ENCODE results near the gene KLHL21. TPM values are rescaled to one million over a fixed set of nuclear protein-coding genes. Genes with fewer than 3 reads are reported as not detected.

KLHL21 gene
- total RNA-seq, 1 donor from 2014 or later: 26.0 TPM

DNA sequence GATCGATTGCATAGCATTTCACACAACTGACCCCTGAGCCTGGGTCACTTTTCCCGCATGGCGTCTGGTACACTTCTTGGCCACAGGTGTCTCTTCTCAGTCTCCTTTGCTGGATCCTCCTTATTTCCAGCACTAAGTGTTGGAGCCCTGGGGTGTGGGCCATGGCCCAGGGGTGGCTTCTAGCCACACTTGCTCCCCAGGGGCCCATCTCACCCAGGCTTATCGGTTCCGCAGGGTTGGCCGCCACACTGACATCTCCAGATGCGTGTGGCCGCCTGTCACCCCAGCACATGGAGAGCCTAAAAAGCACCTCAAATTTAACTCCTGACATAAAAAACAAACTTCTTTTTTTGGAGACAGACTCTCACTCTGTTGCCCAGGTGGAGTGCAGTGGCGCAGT lies 24.4 kb upstream of the KLHL21 start:
- intact Hi-C loops (cut with micrococcal nuclease): loop anchor here (5.0 kb wide), 1 partner anchor 75 kb away; the partner anchor contains the start of gene DNAJC11

DNA sequence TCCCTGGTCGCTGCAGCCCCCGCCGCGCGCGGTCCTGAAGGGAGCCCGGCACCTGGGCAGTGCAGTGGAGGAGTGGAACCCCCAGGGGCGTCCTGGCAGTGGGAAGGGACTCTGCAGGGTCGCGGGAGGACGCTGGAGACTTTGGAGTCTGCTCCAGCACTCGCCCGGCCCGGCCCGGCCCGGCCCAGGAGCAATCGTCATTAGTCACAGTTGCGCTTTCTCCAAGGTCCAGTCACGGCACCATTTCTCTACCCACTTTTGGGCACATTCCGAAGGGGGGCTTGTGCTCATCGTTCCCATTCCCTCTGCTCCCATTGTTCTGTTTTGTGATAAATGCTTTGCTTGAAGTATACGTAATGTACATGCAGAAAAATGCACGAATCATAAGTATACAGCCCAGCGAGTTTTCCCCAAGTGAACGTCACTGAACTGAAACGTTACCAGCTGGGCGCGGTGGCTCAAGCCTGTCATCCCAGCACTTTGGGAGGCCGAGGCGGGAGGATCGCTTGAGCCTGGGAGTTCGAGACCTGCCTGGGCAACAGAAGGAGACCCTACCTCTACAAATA lies 23.0 kb upstream of the KLHL21 start:
- intact Hi-C loops (cut with micrococcal nuclease): loop anchor here (1.0 to 5.0 kb wide), 5 partner anchors 12 to 77 kb away; partner anchors contain the start of genes DNAJC11, NOL9, PHF13 and ZBTB48

DNA sequence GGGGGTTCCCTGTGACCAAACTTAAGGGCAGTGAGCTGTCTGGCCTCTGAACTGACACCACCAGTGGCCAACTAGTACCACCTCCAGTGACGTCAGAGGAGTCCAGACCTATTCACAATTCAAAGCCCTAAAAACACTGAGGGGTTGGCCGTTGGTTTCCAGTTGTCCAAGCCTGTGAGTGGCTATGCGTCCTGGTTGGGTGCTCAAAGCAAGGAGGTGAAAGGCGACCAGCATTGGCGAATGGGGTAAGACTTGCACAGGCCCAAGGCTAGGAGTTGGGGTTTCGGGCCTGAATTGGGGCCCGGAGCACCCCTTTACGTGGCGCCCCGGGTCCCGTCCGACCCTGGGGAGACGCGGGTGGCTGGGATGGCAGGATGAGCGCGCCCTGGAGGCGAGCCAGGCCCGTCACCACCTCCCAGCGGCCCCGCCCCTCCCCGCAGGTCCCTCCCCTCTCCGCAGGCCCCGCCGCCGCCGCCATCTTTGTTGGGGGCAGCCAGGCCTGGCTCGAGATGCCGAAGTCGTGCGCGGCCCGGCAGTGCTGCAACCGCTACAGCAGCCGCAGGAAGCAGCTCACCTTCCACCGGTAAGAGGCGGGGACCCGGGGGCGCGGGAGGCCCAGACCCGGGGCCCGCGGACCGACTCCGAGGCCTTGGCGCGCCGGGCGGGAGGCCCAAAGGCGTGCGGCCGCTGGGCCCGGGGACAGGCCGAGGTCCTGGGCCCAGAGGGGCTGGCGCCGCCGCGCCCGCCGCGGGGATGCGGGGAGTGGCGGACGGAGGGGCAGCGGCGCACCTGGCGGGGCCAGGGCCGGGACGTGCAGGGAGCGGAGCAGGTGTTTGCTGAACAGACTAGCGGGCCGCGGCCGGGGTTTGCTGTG lies 22.3 kb upstream of the KLHL21 start, which contains the start of gene THAP3:
Gene THAP3, plus strand, starts transcription at position 159 of the 874 bp plus-strand sequence. Its CDS starts 351 bp downstream, at position 510.
- intact Hi-C loops (cut with micrococcal nuclease): loop anchor here (1.0 to 5.0 kb wide), 5 partner anchors 12 to 77 kb away; partner anchors contain the start of genes DNAJC11, NOL9, PHF13 and ZBTB48

DNA sequence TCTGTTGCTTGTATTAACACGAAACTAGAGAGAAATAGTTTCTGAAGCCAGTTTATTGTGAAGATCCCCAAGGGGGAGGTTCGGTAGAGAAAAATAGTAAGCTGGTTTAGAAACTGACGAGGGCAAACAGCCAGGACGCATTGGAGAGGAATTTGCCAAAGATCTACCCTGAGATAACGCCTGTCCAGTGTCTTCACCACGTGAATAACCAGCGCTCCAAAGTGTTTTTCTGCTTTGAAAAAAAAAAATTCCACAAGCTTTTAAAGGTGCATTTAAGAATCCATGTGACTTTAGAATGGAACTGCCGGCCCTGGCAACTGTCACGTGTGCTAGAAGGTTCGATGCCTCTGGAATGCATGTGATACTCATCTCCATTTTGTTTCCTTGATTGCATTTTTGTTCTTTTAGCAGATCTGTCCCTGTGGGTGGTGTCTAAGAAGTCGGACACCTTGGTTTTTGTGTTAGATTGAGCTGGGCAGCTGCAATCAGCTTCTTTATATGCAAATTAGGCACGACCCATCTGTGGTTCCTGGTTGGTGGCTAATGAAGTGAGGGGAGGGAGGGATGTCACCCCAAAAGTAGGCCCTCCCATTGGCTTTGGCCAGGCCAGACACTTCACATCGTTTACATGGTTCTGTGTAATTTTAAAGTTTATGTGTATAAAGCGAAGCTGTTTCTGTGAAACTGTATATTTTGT lies 20.7 kb upstream of the KLHL21 start:
- intact Hi-C loops (cut with micrococcal nuclease): no loop called here

DNA sequence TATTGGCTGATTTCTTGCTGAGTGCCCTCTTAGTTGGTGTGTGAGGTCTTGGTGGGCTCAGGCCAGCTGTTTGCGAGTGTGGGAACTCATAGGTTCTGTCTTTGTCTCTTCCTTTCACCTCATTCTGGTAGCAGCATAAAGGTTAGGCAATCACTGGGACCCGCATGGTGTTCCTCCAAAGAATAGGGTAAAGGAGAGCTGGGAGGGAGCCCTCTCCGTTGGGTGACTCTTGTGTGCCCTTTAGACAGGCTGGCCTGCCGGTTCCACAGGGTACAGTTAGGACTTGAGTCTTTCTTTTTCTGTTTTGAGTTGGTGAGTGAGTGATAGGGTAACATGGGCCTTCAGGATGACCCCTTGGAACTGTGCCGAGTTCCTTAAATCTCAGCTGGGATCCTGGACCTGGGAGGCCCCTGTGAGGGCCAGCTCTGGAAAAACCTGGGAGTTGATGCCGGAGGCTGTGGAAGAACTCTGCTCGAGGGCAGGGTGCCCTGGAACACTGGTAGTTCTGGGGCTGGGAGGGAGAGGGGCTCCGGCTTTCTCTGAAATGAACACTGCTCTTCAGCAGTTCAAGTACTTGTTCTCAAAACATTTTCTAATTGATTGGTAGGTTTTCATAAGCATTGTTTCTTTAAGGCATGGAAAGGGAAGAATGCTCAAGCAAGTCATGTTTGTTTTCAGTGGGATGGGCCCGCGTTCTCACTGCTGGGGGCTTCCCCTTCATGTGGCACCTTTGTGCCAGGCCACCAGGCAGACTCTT lies 19.9 kb upstream of the KLHL21 start:
- intact Hi-C loops (cut with micrococcal nuclease): no loop called here

DNA sequence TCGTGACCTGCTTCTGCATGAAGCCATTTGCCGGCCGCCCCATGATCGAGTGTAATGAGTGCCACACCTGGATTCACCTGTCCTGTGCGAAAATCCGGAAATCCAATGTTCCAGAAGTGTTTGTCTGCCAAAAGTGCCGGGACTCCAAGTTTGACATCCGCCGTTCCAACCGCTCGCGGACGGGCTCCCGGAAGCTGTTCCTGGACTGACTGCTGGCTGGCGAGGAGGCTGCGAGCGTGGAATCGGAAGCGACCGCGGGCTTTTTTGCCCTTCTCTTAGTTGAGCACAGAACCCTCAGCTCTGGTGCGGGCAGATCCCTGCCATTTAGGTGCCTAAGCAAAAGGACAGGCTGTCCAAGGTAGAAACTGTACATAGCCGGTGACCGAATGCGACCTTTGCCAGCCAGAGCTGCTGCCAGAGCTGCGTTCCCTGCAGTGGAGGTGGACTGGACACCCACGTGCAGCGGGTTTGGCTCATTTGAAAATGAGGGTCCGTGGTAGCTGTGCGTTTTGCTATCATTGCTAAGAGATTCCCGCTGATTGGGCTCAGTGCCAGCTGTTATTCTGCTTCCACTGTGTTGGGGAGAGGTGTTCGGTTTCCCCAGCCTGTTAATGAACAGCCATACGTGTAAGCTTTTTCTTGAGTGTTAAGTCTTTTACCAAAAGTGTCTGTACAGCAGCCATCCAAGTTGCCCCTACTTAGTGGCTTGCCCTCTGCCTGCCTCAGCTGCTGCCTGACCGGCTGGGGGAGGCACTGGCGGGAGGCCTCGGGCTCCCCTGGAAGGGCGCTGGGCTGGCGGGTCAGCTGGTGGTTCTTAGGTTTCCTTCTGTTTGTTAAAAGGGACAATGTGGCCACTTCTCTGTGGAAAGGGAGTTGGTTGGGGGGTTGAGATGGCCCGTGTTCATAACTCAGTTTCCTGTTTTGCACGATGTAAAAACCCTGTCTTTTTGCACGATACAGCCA lies 19.0 kb upstream of the KLHL21 start:
- intact Hi-C loops (cut with micrococcal nuclease): no loop called here

DNA sequence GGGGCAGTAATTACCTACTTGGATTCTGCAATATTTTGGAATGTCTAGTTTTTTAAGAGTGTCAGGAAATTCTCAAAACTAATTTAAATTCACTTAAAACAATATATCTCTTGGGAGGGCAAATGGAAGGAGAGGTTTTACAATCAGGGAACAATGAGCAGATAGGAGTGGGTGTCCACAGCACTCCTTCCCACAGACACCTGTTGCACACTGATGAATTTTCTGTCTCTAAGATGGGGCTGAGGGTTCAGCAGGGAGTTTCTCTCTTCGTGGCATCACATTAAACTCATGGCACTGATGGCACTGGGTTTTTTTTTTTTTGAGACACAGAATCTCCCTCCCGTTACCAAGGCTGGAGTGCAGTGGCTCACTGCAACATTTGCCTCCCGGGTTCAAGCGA lies 16.4 kb upstream of the KLHL21 start:
- intact Hi-C loops (cut with micrococcal nuclease): no loop called here

DNA sequence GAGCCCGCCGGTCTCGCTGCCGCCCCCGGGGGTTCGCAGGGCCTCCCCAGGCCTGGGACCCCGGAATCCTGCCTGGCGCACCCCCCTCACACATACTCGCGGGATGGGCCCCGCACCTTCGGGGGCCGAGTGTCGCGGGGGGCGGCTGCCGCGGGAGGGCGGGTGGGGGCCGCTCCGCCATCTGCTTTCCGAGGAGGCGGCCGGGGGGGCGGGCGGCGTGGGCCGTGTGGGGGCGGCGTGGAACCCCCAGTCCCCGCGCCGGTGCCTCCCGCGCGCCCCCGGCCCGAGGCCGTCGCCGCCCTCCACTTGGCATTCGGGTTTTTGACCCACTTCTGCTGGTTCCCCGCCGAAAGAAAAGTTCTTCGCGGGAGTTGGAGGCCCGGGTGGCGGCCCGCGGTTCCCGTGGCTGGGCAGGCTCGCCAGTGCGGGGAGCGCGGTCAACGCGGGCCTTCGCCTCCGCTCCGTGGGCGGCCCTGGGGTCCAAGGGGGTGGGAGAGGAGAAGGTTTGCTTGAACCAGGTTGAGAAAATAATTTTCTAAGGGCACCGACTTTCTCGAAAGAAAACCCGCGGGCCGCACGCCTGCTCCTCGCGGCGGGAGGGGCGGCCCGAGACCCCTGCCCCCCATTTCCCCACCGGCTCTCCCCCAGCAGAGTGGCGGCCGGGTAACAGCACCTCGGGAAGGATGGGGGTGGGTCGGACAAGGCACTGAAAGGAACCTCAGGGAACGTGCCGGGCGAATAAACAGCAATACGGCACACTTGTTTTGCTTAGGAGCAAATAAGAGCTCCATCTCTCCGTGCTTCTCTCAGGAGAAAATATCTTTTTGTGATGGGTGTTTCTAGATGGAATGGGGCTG lies 12.5 kb upstream of the KLHL21 start:
- intact Hi-C loops (cut with micrococcal nuclease): loop anchor here (5.0 kb wide), 1 partner anchor 1157 kb away; the partner anchor contains the start of gene VAMP3

DNA sequence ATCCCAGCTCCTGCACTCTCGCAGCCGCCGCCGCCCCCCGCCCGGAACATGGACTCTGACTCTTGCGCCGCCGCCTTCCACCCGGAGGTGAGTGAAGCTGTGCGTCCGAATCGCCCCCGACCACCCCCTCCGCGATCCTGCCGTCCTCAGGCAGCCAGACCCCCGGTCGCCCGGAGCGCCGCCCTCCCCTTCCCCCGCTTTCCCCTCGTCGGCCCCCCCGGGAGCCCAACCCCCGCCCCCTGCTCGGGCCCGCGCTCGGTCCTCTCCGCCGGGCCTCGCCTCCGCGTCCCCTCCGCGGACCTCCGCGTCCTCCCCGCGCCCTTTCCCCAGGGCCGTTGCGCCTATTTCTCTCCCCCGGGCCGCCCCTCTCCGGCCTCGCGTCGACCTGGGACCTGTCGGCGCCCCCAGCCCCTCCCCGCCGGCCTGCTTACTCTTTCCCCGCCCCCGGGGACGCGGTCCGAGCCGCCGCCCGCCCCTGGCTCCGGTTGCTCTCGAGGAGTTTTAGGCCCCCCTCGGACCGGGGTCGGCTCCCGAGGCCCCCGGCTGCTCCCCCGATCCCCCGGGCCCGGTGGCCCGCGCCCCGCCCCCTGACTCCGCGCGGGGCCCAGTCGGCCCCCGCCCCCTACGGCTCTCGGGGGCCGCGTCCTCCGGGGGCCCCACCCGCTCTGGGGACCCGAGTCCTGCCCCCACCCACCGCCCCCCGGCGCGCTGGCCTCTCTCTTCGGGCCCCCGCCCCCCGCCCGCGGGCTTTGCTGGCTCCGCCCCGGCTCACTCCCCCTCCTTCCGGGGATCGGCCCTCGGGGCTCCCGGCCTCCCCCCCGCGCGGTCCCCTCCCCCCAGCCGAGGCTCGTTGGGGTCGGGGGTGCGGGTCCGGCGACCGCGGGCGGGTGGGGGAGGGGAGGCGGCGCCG lies 11.6 kb upstream of the KLHL21 start:
- intact Hi-C loops (cut with micrococcal nuclease): loop anchor here (5.0 kb wide), 1 partner anchor 1158 kb away; the partner anchor contains the start of gene VAMP3

DNA sequence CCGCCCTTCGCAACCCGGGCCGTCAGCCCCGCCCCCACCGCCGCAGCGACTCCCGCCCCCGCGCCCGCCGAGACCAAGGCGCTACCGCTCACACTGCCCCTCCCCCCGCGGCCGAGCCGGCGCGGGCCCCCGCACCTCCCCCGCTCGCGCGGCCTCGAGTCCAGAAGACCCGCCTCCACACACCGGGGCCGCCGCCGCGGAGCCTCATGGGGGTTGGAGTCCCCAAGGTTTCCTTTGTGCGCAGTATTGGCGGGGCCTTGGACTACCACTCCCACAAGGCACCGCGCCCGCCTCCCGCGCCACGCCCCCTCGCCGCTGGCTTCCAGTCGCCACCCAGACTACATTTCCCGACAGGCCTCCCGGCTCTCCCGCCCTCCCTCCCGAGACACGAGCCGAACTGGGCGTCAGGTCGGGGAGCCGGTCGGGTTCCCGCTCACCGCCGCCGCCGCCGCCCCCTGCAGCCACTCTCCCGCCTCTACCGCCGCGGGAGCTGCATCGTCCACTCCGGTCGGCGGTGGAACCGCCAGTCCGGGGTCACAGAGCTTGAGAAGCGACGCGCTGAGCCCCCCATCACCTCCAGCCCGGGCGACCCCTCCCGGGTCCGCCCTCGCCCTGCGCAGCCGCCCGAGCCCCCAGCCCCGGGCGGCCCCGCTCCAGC lies 10.8 kb upstream of the KLHL21 start, which contains the start of gene PHF13:
Gene PHF13, plus strand, starts transcription at position 371 of the 658 bp plus-strand sequence. CDS start 336 bp downstream, outside the sequence.
- intact Hi-C loops (cut with micrococcal nuclease): loop anchor here (1.0 to 5.0 kb wide), 8 partner anchors 10 to 1159 kb away; partner anchors contain the start of genes NOL9, RPL22, VAMP3 and ZBTB48

DNA sequence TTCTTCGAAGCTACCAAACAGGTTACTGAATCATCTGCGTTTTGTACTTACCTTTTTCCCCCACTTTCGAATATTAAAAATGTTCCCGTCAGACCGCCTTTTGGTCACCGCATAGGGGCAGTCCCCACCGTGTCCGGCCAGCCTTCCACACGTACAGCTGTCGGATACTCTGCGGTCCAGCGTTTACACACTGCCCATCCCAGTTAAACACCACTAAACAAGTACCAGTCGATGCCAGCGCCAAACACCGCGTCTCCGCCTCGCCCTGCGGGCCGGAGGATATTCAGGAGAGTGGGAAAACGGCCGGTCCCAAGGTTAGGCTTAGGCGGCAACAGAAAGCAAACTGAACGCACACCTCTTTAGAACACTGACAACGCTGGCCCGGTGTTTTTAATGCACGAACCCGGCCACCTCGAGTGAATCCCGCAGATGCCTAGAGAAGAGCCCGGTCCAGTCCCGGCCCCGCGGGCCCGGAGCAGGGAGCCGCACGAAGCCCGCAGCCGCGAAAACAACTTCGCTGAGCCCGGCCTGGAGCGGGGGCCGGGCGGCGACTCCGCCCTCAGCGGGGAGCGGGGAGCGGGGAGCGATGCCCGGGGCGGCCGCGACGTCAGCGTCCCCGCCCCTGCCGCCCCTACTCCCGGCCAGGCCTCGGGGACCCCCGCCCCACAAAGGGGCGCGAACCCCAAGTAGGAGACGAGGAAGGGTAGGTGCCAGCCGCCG lies 10.1 kb upstream of the KLHL21 start:
- intact Hi-C loops (cut with micrococcal nuclease): loop anchor here (1.0 to 5.0 kb wide), 8 partner anchors 10 to 1160 kb away; partner anchors contain the start of genes NOL9, RPL22, VAMP3 and ZBTB48

DNA sequence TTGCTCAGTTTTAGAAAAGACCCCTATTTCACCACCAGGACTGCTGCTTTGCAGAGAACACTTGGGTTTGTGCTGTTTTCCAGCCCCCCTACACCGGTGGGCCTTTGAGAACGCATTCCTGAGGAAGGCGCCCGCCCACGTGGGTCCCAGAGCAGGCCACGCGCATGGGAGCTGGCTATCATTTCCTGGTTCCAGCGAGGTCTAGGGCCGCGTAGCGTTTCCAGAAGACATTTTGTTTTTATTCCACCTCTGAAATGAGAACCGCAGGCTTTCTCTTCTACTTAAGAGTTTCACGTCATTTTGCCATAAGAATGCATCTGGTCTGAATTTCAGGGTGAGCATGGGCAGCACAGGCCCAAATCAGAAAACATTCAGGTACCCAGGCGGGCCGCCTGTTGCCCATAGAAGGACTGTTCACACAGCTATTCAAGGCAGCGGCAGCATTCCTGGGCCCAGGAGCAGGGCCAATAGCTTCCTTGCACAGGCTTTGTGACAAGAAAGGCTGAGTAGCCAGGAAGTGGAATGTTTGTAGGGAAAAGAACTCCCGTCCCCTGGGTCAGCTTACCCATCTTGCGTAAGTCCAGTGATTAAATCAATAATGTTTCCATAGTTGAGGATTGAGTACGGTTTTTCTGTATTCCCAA lies 1.4 kb upstream of the KLHL21 start:
- intact Hi-C loops (cut with micrococcal nuclease): loop anchor here (1.0 to 10.0 kb wide), 7 partner anchors 9 to 1361 kb away; partner anchors contain the start of genes ICMT, NPHP4, PARK7 and PHF13

DNA sequence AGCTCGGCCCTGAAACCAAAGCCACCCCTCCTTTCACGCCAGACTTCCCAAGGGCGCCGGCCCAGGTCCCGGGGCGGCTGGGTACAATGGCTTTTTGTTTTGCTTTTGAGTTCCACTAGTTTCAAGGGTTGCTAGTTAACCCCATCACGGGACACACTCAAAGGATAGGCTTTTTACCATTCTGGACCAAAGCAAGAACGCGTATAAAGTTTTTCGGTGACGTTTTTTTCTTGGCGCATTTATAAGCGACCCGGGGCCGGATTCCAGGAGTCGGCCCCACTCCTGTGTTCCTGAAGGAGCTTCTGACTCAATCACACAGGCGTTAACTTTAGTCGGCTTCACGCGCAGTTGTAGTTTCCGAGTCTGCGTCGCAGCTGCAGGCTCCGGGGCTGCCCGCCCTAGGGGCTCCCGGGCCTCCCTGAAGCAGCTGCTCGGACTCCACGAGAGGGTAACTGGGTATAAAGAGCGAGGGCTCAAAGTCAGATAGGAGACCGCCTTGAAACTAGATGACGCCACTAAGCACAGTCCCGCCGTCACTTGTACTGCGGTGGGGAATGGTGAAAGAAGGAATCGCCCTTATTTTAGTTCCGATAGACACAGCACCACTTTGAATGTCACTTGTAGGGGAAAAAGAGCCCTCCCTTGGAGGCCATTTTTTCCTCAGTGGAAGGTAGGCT lies 707 bp upstream of the KLHL21 start:
- intact Hi-C loops (cut with micrococcal nuclease): loop anchor here (1.0 to 10.0 kb wide), 7 partner anchors 10 to 1361 kb away; partner anchors contain the start of genes ICMT, NPHP4, PARK7 and PHF13

DNA sequence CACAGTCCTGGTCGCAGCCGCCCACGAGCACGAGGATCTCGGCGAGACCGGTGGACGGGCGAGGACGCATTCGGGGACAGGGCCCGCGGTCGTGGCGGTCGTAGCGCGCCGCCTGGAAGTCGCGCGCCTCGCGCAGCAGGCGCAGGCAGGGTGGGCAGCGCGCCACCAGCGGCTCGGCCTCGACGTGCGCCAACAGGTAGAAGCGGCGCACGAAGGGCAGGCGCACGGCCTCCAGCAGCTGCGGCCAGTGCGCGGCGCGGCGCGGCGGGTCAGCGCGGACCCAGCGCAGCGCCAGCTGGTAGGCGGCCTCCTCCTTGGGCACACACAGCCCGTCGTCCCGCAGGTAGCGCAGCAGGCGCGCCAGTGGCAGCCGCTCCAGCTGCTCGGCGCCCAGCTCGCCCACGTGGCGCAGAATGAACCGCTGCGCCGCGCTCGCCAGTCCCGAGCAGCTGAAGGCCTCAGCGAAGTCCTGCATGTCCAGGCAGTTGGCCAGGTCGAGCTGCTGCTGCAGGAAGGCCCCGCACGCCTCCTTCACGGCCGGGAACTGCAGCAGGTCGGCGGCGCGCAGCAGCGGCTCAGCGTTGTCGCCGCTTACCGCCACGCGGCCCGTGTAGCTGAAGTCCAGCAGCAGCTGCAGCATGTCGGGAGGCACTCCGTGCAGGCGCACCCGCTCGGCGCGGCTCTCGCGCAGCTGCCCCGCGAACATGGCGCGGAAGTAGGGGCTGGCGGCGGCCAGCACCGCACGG lies 573 bp downstream of the KLHL21 start:
- intact Hi-C loops (cut with micrococcal nuclease): loop anchor here (1.0 to 10.0 kb wide), 11 partner anchors 23 to 1363 kb away; partner anchors contain the start of genes CAMTA1, DNAJC11, ICMT and NOL9
